GM18870 (cell line): ENCODE measurements around the gene DNAJC9.

ENCODE experiments used
- ATAC-seq: cut with Tn5 transposase; IDR thresholded peaks from one replicate; pipeline ENCODE4 v1.9.1; 2021; ENCODE audit warnings: moderate library complexity; ENCODE audit not compliant: unreplicated experiment

The DNAJC9 gene

GRCh38 chr10:73239908-73240307 lies 7.1 kb downstream of the DNAJC9 start:
- ATAC-seq: no peak

DNA sequence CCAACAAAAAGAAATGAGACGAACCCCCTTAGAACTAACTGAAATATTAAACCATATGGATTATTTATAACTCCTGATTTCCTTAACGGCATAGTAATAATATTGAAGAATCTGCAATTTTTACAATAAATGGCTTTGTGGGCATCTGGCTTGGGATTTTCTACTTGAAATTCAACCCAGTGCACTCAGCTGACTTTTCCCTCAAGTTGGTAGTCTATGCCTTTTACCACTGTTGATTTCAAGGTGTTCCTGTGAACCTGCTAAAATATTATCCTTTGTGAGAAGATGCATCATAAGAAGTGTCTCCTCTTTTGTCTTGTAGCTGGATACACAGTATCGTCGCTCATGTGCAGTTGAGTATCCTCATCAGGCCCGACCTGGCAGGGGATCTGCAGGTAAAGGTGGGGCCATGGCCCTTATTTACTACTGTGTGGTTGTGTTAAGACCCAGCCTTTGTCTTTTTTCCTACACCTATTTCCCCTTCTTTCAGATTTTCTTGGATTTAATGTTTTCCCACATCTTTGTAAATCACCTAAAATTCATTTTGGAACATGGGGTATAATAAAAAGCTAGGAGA lies 8.0 kb downstream of the DNAJC9 start:
- no peak for ATAC-seq

DNA sequence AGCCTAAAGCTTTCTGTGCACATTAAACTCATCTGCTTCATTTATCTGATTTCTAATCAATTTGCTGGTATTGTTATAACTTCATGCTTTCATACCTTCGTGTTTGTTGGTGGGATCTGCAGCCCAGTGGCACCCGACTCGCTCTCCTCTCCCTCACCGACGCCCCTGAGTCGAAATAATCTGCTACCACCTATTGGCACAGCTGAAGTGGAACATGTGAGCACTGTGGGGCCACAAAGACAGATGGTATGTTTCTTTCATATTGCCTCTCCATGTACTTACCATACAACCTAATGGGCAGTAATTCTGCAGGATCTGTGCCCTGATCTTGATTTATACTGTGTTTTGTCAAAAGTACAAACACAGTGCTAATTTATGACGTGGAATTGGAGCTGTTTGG lies 12.4 kb downstream of the DNAJC9 start:
- no peak for ATAC-seq

DNA sequence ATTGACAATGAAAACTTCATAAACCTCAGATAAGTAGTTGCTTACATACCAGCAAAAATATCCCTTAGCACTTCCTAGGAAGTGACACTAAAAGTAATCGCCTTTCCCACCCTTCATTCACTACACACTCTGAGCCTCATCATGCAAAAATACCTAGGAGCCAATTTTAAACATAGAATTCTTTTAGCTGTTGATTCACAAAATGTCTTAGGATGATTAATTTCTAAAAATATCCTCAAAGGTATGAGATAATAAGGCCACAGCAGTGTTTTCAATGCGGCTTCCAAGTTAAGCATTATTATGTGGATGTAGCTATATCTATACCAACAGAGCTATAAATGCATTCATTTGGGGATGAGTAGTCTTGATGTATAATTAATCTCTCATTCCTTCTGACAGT lies 13.2 kb downstream of the DNAJC9 start:
- ATAC-seq: no peak

DNA sequence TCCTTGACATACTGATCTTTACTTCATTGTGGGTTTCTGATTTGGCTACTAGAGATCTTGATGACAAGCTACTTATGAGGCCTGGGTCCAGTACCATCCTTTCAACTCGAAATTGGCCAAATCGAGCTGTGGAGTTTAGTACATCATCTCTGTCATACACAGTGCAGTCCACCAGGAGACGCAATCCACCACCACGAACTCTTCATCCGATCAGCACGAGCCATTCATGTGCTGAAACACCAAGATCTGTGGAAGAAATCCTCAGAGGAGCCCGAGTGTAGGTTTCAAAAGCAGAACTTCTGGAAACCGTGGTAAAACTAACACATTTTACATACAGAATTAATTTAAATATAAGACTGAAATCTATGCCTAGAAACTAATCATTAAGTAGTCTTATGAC lies 14.2 kb downstream of the DNAJC9 start:
- ATAC-seq: no peak

DNA sequence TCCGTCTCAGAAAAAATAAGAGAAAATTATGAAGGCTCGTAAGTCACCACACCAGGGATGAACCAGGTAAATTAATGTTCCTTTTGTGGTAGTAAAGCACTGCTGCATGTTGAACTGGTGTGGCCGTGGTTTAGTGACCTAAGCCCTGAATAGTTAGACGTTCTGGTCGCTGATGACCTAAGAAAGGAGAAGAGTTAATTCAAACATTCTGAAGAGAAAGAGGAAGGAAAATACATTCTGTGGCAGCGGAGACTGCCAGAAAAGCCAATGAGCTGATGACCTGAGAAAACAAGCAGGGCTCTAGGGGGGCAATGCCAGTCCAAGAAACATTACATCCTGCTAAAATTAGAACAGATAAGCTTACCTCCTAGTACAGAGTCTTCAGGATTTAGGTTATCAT lies 17.5 kb downstream of the DNAJC9 start:
- no peak for ATAC-seq

DNA sequence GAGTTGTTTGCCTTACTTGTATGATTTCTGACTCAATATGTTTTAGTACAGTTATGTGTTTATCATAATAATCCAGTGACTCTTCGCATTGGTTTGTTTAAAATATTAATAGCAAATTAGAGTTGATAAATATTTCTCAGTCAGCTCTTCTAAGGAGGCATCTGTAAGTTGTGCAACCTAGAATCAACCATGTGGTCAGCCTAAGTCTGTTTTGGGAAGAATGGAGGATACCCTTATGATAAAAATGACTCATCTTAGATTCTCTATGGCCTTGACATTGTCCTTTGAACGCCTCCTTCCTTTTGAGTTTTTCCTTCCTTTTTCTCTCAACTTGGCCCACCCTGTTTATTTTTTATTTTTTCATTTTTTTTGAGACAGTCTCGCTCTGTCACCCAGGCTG lies 18.8 kb downstream of the DNAJC9 start:
- no peak for ATAC-seq

GRCh38 chr10:73226663-73227062 lies 20.4 kb downstream of the DNAJC9 start:
- no peak for ATAC-seq

GRCh38 chr10:73225518-73225917 lies 21.5 kb downstream of the DNAJC9 start:
- ATAC-seq: no peak

DNA sequence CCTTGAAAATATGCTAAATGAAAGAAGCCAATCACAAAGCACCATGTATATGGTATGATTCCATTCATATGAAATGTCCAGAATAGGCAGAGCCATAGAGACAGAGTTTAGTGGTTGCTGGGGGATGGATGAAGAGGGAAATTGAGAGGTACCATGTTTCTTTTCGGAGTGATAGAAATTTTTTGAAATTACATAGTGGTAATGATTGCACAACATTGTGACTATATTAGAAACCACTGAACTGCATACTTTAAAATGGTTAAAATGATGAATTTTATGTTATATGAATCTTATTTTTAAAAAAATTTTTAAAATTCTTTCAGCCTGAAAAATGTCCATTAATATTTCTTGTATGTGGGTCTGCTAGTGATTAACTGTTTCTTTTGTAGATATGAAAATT lies 26.1 kb downstream of the DNAJC9 start:
- ATAC-seq: no peak

GRCh38 chr10:73219384-73219783 lies 27.7 kb downstream of the DNAJC9 start:
- no peak for ATAC-seq

GRCh38 chr10:73218431-73219191 lies 28.4 kb downstream of the DNAJC9 start:
- ATAC-seq: no peak

DNA sequence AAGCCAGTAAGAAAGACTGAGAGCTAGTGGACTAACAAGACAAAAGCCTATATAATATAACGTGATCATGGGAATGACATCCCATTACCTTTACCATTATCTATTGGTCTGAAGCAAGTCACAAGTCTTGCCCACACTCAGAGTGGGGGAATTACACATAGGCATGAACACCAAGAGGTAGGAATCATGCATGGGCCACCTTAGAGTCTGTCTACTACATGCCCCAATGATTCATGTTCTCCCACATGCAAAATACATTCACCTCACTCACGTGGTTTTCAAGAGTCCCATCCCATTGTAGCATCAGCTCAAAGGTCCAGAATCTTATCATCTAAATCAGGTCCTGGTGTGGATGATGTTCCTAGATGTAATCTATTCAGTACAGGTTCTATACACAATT lies 29.4 kb downstream of the DNAJC9 start:
- ATAC-seq: no peak

- ATAC-seq: no peak
Observed at GRCh38 chr10:73215749-73216148, 31.3 kb downstream of the DNAJC9 start.

DNA sequence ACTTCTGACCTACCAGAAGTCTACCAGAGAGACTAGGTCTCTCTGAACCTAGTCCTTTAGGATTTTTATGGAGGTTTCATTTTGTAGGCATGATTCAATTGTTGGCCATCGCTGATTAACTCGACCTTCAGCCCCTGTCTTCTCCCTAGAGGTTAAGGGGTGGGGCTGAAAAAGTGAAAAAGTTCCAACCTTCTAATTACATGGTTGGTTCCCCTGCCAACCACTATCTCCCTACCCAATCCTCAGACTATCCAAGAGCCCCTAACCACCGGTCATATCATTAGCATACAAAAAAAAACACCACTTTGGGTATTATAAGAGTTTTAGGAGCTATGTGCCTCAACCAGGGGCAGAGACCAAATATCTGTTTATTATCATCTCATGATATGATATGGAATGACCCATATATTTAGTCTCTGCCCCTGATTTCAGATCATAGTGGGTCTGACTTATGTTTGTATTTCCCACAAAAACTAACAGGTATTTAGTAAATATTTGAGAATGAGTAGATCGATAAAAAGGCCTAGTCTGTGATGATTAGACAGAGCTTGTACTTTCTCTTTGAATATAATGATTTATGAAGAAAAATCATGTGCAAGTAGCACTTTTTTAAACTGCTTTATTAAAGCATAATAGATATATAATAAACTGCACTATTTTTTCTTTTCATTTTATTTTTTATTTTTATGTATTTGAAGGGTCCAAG lies 35.8 kb downstream of the DNAJC9 start:
- ATAC-seq: no peak

GRCh38 chr10:73210395-73211105 lies 36.5 kb downstream of the DNAJC9 start:
- no peak for ATAC-seq

DNA sequence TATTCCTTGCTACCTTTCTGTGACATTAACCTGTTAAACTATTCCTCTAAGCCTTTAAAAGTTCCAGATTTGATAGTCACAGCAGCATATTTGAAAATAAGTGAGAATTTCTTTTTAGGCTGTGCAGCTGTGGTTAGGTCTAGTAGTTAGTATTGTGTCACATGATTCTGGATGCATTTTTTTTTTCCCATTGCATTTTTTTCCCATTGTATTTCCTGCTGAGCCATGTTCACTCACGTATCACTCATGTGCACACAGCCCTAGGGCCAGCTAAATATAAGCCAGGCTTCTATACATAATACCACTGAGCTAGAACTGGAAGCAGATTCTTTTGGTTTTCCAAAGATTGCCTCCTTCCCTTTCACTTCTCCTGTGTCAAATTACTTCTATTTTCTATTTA lies 37.4 kb downstream of the DNAJC9 start:
- ATAC-seq: no peak

- no peak for ATAC-seq
Observed at GRCh38 chr10:73207883-73208282, 39.2 kb downstream of the DNAJC9 start.

DNA sequence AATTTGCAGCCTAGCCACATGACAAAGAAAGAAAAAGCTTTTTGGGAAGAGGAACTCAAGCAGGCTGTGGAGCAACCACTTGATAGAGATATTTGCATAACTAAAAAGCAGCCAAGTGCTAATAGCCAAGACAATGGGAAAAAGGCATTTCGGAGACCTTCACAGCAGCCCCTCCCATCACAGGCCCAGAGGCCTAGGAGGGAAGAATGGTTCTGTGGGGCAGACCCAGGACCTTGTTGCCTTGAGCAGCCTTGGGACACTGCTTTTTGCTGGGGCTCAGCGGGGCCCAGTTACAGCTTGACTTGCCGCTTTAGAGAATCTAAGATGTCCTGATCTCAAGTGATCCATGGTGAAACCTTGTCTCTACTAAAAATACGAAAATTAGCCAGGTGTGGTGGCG lies 40.7 kb downstream of the DNAJC9 start:
- ATAC-seq: no peak

- no peak for ATAC-seq
Observed at GRCh38 chr10:73205890-73206289, 41.2 kb downstream of the DNAJC9 start.

- no peak for ATAC-seq
Observed at GRCh38 chr10:73205081-73205480, 42.0 kb downstream of the DNAJC9 start.
